Liver (tissue), 3 donors: ENCODE results near the gene IL1RAPL1.

Source experiments
- CTCF ChIP-seq: fragments of 150-350 bp; IDR thresholded peaks from 2 replicates; pipeline ENCODE4 v1.5.1; 2017; ENCODE audit warnings: improper control_type of control experiment, low read depth, low read length; ENCODE audit not compliant: missing input control
- GABPA ChIP-seq, 2 donors: IDR thresholded peaks in 1 of 2; conservative IDR thresholded peaks in 1 of 2; 2 replicates each; pipeline ENCODE4 v1.6.1; 2016; ENCODE audit warnings: antibody characterized with exemption in 2 of 2, mild to moderate bottlenecking in 1 of 2, moderate library complexity in 1 of 2
- JUND ChIP-seq, 2 donors: IDR thresholded peaks; 2 replicates each; pipeline ENCODE4 v1.6.1; 2016; ENCODE audit warnings: antibody characterized with exemption in 2 of 2
- RAD21 ChIP-seq, 2 donors: IDR thresholded peaks; 2 replicates each; pipeline ENCODE4 v1.6.1; 2016; ENCODE audit warnings: antibody characterized with exemption in 2 of 2, mild to moderate bottlenecking in 2 of 2
- TAF1 ChIP-seq: conservative IDR thresholded peaks from 2 replicates; pipeline ENCODE4 v1.6.1; 2016; ENCODE audit warnings: antibody characterized with exemption, mild to moderate bottlenecking
- YY1 ChIP-seq: IDR thresholded peaks from 2 replicates; pipeline ENCODE4 v1.6.1; 2016; ENCODE audit warnings: antibody characterized with exemption, mild to moderate bottlenecking
- TF ChIP-seq, protein P1 (sequence below): IDR thresholded peaks from 2 replicates; pipeline ENCODE4 v1.6.1; 2016; ENCODE audit warnings: antibody characterized with exemption
- donor health status: healthy.
- donor health status: healthy.

DNA sequence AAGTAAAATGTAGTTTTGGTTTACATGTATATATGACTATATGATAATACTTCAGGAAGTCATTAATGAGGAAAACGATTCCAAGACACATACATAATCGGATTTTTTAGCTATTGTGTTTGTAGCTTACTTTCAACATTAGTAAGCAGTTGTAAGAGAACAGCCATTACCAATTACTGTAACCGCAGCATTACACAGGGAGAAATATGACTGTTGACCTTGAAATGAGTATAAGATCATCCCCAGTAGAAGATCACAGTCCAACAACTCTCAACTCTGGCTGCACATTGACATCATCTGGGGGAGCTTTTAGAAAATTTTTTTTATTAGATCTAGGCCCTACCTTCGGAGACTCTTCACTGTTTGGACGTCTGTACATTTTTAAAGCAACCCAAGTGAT lies 866.1 kb downstream of the IL1RAPL1 start:
- TF ChIP-seq YY1 (no peak), CTCF (no peak), JUND (IDR thresholded peaks at IDR 0.05) (no peak), TAF1 (no peak), GABPA (IDR thresholded peaks at IDR 0.05 in 1 of 2, conservative IDR thresholded peaks at IDR 0.05 in 1 of 2) (no peak), RAD21 (IDR thresholded peaks at IDR 0.05) (no peak)
- TF ChIP-seq, protein P1, sequence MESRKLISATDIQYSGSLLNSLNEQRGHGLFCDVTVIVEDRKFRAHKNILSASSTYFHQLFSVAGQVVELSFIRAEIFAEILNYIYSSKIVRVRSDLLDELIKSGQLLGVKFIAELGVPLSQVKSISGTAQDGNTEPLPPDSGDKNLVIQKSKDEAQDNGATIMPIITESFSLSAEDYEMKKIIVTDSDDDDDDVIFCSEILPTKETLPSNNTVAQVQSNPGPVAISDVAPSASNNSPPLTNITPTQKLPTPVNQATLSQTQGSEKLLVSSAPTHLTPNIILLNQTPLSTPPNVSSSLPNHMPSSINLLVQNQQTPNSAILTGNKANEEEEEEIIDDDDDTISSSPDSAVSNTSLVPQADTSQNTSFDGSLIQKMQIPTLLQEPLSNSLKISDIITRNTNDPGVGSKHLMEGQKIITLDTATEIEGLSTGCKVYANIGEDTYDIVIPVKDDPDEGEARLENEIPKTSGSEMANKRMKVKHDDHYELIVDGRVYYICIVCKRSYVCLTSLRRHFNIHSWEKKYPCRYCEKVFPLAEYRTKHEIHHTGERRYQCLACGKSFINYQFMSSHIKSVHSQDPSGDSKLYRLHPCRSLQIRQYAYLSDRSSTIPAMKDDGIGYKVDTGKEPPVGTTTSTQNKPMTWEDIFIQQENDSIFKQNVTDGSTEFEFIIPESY = no peak
